GM21619 (cell line): ENCODE data around the gene KDM4C.
"Not testable (repeated sequence)": the region's sequence is repeated elsewhere in the genome, so short reads cannot be mapped to it uniquely, and the experiment has no call there.

Source experiments
- ATAC-seq: cut with Tn5 transposase; IDR thresholded peaks from one replicate; pipeline ENCODE4 v1.9.1; 2021; ENCODE audit not compliant: unreplicated experiment

KDM4C gene

GRCh38 chr9:6805532-6805931, 47.8 kb downstream of the KDM4C start:
- ATAC-seq = no peak

GRCh38 chr9:6806318-6806717, 48.5 kb downstream of the KDM4C start:
- not testable (repeated sequence) for ATAC-seq

GRCh38 chr9:6807669-6808068, 49.9 kb downstream of the KDM4C start:
- not testable (repeated sequence) for ATAC-seq

GRCh38 chr9:6811436-6811835, 53.7 kb downstream of the KDM4C start:
- ATAC-seq = no peak

GRCh38 chr9:6816581-6816980, 58.8 kb downstream of the KDM4C start:
- no peak for ATAC-seq

- ATAC-seq = no peak
These were observed 60.6 kb downstream of the KDM4C start for GRCh38 chr9:6818292-6818922.

- no peak for ATAC-seq
These were observed 61.3 kb downstream of the KDM4C start for GRCh38 chr9:6819112-6819511.

- no peak for ATAC-seq
These were observed 61.8 kb downstream of the KDM4C start for GRCh38 chr9:6819529-6819928.

- ATAC-seq = no peak
These were observed 64.9 kb downstream of the KDM4C start for GRCh38 chr9:6822696-6823095.

- no peak for ATAC-seq
These were observed 69.8 kb downstream of the KDM4C start for GRCh38 chr9:6827439-6828145.

GRCh38 chr9:6829027-6829426, 71.3 kb downstream of the KDM4C start:
- no peak for ATAC-seq

- ATAC-seq = no peak
These were observed 71.8 kb downstream of the KDM4C start for GRCh38 chr9:6829536-6829935.

- no peak for ATAC-seq
These were observed 75.9 kb downstream of the KDM4C start for GRCh38 chr9:6833518-6834192.

- ATAC-seq = no peak
These were observed 76.5 kb downstream of the KDM4C start for GRCh38 chr9:6834306-6834705.

GRCh38 chr9:6838158-6838557, 80.4 kb downstream of the KDM4C start:
- no peak for ATAC-seq

GRCh38 chr9:6842584-6842947, 84.8 kb downstream of the KDM4C start:
- no peak for ATAC-seq

- ATAC-seq = no peak
These were observed 86.0 kb downstream of the KDM4C start for GRCh38 chr9:6843742-6844141.

- ATAC-seq = no peak
These were observed 86.5 kb downstream of the KDM4C start for GRCh38 chr9:6844267-6844666.

GRCh38 chr9:6845128-6845826, 87.5 kb downstream of the KDM4C start:
- no peak for ATAC-seq

GRCh38 chr9:6845880-6846279, 88.1 kb downstream of the KDM4C start:
- ATAC-seq = no peak

GRCh38 chr9:6852243-6852963, 94.6 kb downstream of the KDM4C start:
- ATAC-seq = no peak
